ENCODE measurements around the gene ADGB. TPM values are rescaled to one million over a fixed set of nuclear protein-coding genes. Genes with fewer than 3 reads are reported as not detected.
"Not testable (repeated sequence)": the region's sequence is repeated elsewhere in the genome, so short reads cannot be mapped to it uniquely, and the experiment has no call there.

Gene ADGB
- total and polyA plus RNA-seq, 2 donors (not counting 1 experiment from before 2014, with no cell fraction given): not detected

DNA sequence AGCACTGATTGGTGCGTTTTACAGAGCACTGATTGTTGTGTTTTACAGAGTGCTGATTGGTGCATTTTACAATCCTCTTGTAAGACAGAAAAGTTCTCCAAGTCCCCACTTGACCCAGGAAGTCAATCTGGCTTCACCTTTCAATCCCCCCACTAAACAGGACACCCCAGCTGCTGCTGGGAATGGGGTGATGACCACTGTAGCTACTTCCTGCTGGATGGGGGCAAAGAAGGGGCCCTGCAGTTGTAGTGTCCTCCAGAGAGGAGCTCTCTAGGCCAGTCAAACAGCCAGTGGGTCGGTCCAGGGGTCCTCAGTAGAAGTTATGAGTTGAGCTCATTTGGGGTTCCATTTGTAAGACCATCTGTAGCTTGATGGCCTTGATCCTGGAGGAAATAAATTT lies 194.4 kb downstream of the ADGB start:
- H3K36me3 ChIP-seq (replicated peaks in 1 of 2; ENCODE audit: control extremely low read depth in 1 of 2, control insufficient read depth in 1 of 2, extremely low read depth in 1 of 2, insufficient read depth in 2 of 2, low read length in 1 of 2); H3K27ac Mint-ChIP-seq; H2AFZ ChIP-seq (ENCODE audit: insufficient read depth, low read depth, low read length, poor library complexity, severe bottlenecking); POLR2A ChIA-PET; H3K27me3 ChIP-seq (replicated peaks in 1 of 4; ENCODE audit: control extremely low read depth in 1 of 4, control insufficient read depth in 3 of 4, insufficient read depth in 4 of 4, low read length in 3 of 4); H3K4me3 ChIP-seq (ENCODE audit: control extremely low read depth in 1 of 5, extremely low read depth in 1 of 5, insufficient read depth in 1 of 5, low read depth in 2 of 5, low read length in 4 of 5); H3K9ac ChIP-seq (ENCODE audit: low read length); H3K27me3 Mint-ChIP-seq; intact Hi-C loops (cut with micrococcal nuclease); H3K4me1 ChIP-seq (ENCODE audit: control insufficient read depth in 2 of 2, insufficient read depth in 2 of 2, low read length in 2 of 2); H3K79me2 ChIP-seq (ENCODE audit: control insufficient read depth, insufficient read depth, low read length); H4K20me1 ChIP-seq (ENCODE audit: control insufficient read depth, insufficient read depth, low read length, poor library complexity, severe bottlenecking); ATAC-seq (ENCODE audit: low read depth); H3K4me1 Mint-ChIP-seq; CTCF ChIA-PET; H3K9me3 Mint-ChIP-seq (ENCODE audit: insufficient read depth); H3K4me3 Mint-ChIP-seq; H3K27ac ChIP-seq (ENCODE audit: low read length in 2 of 2); H3K9me3 ChIP-seq (ENCODE audit: control extremely low read depth in 1 of 3, control insufficient read depth in 2 of 3, insufficient read depth in 1 of 3, low read length in 2 of 3); H3K4me2 ChIP-seq (replicated peaks; ENCODE audit: low read depth, low read length, poor library complexity, severe bottlenecking); DNase-seq: not testable (repeated sequence)
- WGBS (ENCODE audit: insufficient coverage): 70% methylated on average over 1 of the region's 2 CpGs

DNA sequence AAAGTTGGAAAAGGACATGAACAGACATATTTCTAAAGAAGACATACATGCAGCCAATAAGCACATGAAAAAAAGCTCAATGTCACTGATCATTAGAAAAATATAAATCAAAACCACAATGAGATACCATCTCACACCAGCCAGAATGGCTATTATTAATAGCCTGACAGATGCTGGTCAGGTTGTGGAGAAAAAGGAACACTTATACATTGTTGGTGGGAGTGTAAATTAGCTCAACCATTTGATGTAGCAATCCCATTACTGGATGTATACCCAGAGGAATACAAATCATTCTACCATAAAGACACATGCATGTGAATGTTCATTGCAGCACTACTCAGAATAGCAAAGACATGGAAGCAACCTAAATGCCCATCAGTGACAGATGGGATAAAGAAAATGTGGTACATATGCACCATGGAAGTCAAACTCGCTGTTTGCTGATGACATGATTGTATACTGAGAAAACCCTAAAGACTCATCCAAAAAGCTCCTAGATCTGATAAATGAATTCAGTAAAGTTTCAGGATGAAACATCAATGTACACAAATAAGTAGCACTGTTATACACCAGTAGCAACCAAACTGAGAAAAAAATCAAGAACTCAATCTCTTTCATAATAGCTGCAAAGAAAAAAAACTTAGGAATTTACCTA lies 196.8 kb downstream of the ADGB start:
- H3K4me1 ChIP-seq (ENCODE audit: control insufficient read depth in 2 of 2, insufficient read depth in 2 of 2, low read length in 2 of 2): no peaks in the 10 kb centered on the region
- no peak overlapping the region for H3K9ac ChIP-seq (ENCODE audit: low read length)
- Mint-ChIP-seq H3K4me1 (no peaks in the 10 kb centered on the region), H3K27me3 (no peaks in the 10 kb centered on the region), H3K27ac (no peak overlapping the region), H3K4me3 (no peak overlapping the region), H3K9me3 (ENCODE audit: insufficient read depth) (no peaks in the 10 kb centered on the region)
- no peak overlapping the region for H3K27ac ChIP-seq (ENCODE audit: low read length in 2 of 2)
- ATAC-seq (ENCODE audit: low read depth): no peak
- no peak overlapping the region for H3K4me2 ChIP-seq (replicated peaks; ENCODE audit: low read depth, low read length, poor library complexity, severe bottlenecking)
- no peaks in the 10 kb centered on the region for H3K27me3 ChIP-seq (replicated peaks in 1 of 4; ENCODE audit: control extremely low read depth in 1 of 4, control insufficient read depth in 3 of 4, insufficient read depth in 4 of 4, low read length in 3 of 4)
- TF ChIP-seq EZH2 (IDR thresholded peaks at IDR 0.05; ENCODE audit: borderline replicate concordance, insufficient read depth, low read depth, low read length, poor library complexity, severe bottlenecking): no peak
- TF ChIP-seq, protein P1, sequence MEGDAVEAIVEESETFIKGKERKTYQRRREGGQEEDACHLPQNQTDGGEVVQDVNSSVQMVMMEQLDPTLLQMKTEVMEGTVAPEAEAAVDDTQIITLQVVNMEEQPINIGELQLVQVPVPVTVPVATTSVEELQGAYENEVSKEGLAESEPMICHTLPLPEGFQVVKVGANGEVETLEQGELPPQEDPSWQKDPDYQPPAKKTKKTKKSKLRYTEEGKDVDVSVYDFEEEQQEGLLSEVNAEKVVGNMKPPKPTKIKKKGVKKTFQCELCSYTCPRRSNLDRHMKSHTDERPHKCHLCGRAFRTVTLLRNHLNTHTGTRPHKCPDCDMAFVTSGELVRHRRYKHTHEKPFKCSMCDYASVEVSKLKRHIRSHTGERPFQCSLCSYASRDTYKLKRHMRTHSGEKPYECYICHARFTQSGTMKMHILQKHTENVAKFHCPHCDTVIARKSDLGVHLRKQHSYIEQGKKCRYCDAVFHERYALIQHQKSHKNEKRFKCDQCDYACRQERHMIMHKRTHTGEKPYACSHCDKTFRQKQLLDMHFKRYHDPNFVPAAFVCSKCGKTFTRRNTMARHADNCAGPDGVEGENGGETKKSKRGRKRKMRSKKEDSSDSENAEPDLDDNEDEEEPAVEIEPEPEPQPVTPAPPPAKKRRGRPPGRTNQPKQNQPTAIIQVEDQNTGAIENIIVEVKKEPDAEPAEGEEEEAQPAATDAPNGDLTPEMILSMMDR (IDR thresholded peaks at IDR 0.05): no peak
- POLR2A ChIA-PET: no interaction called here
- CTCF ChIA-PET: no interaction called here
- intact Hi-C loops (cut with micrococcal nuclease): no loop called here
- no CpG with 5 or more reads among the region's 1 CpG for WGBS (ENCODE audit: insufficient coverage)
- no peaks in the 10 kb centered on the region for H3K79me2 ChIP-seq (ENCODE audit: control insufficient read depth, insufficient read depth, low read length)
- no peak for DNase-seq
- H3K4me3 ChIP-seq (ENCODE audit: control extremely low read depth in 1 of 5, extremely low read depth in 1 of 5, insufficient read depth in 1 of 5, low read depth in 2 of 5, low read length in 4 of 5): no peak overlapping the region
- no peaks in the 10 kb centered on the region for H3K36me3 ChIP-seq (replicated peaks in 1 of 2; ENCODE audit: control extremely low read depth in 1 of 2, control insufficient read depth in 1 of 2, extremely low read depth in 1 of 2, insufficient read depth in 2 of 2, low read length in 1 of 2)
- H2AFZ ChIP-seq (ENCODE audit: insufficient read depth, low read depth, low read length, poor library complexity, severe bottlenecking): no peak overlapping the region
- H3K9me3 ChIP-seq (ENCODE audit: control extremely low read depth in 1 of 3, control insufficient read depth in 2 of 3, insufficient read depth in 1 of 3, low read length in 2 of 3): peaks cover 0 to 8% (median 4%) of the 10 kb centered on the region in 3 donors
- H4K20me1 ChIP-seq (ENCODE audit: control insufficient read depth, insufficient read depth, low read length, poor library complexity, severe bottlenecking): no peaks in the 10 kb centered on the region

DNA sequence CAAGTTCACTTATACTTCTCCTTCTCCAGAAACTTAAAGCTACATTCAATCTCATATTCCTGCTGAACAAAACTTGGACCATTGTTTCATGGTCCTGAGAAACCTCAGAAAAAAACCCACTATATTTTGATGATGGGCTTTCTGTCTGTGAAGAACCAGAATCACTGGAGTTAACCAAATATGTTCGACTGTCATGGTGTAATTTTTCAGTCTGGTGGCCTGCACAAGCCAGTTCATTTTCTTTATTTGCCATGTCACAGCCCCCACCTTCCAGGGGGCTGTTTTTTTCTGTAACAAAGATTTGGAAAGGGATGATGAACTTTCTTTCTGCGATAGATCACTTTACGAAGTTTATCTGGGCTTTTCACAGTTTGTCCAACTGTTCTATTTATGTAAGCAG lies 204.4 kb downstream of the ADGB start:
- POLR2A ChIA-PET; H3K27me3 ChIP-seq (replicated peaks in 1 of 4; ENCODE audit: control extremely low read depth in 1 of 4, control insufficient read depth in 3 of 4, insufficient read depth in 4 of 4, low read length in 3 of 4); H3K9me3 ChIP-seq (ENCODE audit: control extremely low read depth in 1 of 3, control insufficient read depth in 2 of 3, insufficient read depth in 1 of 3, low read length in 2 of 3); H3K79me2 ChIP-seq (ENCODE audit: control insufficient read depth, insufficient read depth, low read length); ATAC-seq (ENCODE audit: low read depth); H3K27ac ChIP-seq (ENCODE audit: low read length in 2 of 2); H3K27ac Mint-ChIP-seq; H4K20me1 ChIP-seq (ENCODE audit: control insufficient read depth, insufficient read depth, low read length, poor library complexity, severe bottlenecking); H3K4me3 ChIP-seq (ENCODE audit: control extremely low read depth in 1 of 5, extremely low read depth in 1 of 5, insufficient read depth in 1 of 5, low read depth in 2 of 5, low read length in 4 of 5); intact Hi-C loops (cut with micrococcal nuclease); H3K4me1 Mint-ChIP-seq; H3K9me3 Mint-ChIP-seq (ENCODE audit: insufficient read depth); H3K4me3 Mint-ChIP-seq; H3K4me2 ChIP-seq (replicated peaks; ENCODE audit: low read depth, low read length, poor library complexity, severe bottlenecking); H3K27me3 Mint-ChIP-seq; H3K4me1 ChIP-seq (ENCODE audit: control insufficient read depth in 2 of 2, insufficient read depth in 2 of 2, low read length in 2 of 2); H3K9ac ChIP-seq (ENCODE audit: low read length); DNase-seq; H2AFZ ChIP-seq (ENCODE audit: insufficient read depth, low read depth, low read length, poor library complexity, severe bottlenecking); H3K36me3 ChIP-seq (replicated peaks in 1 of 2; ENCODE audit: control extremely low read depth in 1 of 2, control insufficient read depth in 1 of 2, extremely low read depth in 1 of 2, insufficient read depth in 2 of 2, low read length in 1 of 2): not testable (repeated sequence)
- 80% methylated on average over 1 of the region's 3 CpGs for WGBS (ENCODE audit: insufficient coverage)
- CTCF ChIA-PET: interaction anchor here (1.0 kb wide), 1 partner anchor 55 kb away, joined by 3 read pairs; no protein-coding TSS in a partner anchor

Data from B cell (primary cell).